GM23338 (cell line): ENCODE results near the gene FTO. TPM values are rescaled to one million over a fixed set of nuclear protein-coding genes. Genes with fewer than 3 reads are reported as not detected.

ENCODE experiments used
- ATAC-seq: fragments of 200-7000 bp; cut with Tn5 transposase; 3 replicates; pipeline ENCODE4 v1.9.1; 2020
- DNase-seq: peaks from one replicate; pipeline ENCODE4 v3.0.0-alpha.2; 2015; ENCODE audit warnings: low spot score
- H2AFZ ChIP-seq: fragments of 200-600 bp; sonication (generic); 2 replicates; pipeline ENCODE4 v1.8.0; 2016; ENCODE audit warnings: antibody characterized with exemption, mild to moderate bottlenecking, moderate library complexity
- H3F3A ChIP-seq: fragments of 200-600 bp; sonication (generic); replicated peaks from 2 replicates; pipeline ENCODE4 v1.8.0; 2017; ENCODE audit warnings: antibody characterized with exemption, mixed run types, low read depth
- H3K27ac ChIP-seq: fragments of 200-600 bp; sonication (generic); 2 replicates; pipeline ENCODE4 v1.6.1; 2016; ENCODE audit warnings: low read depth
- H3K27me3 ChIP-seq: fragments of 200-600 bp; sonication (generic); 2 replicates; pipeline ENCODE4 v1.8.0; 2016; ENCODE audit warnings: mild to moderate bottlenecking, mixed run types, moderate library complexity; ENCODE audit not compliant: insufficient read depth
- H3K36me3 ChIP-seq: fragments of 200-600 bp; sonication (generic); 2 replicates; pipeline ENCODE4 v1.8.0; 2016; ENCODE audit warnings: mild to moderate bottlenecking; ENCODE audit not compliant: insufficient read depth
- H3K4me1 ChIP-seq: fragments of 200-600 bp; sonication (generic); 2 replicates; pipeline ENCODE4 v1.8.0; 2016; ENCODE audit warnings: mild to moderate bottlenecking, moderate library complexity; ENCODE audit not compliant: insufficient read depth
- H3K4me2 ChIP-seq: fragments of 200-600 bp; sonication (generic); 2 replicates; pipeline ENCODE4 v1.7.1; 2017; ENCODE audit warnings: mixed run types
- H3K4me3 ChIP-seq: fragments of 200-600 bp; sonication (generic); 2 replicates; pipeline ENCODE4 v1.6.1; 2016; ENCODE audit warnings: mixed run types
- H3K79me2 ChIP-seq: fragments of 200-600 bp; sonication (generic); replicated peaks from 2 replicates; pipeline ENCODE4 v1.8.0; 2017; ENCODE audit warnings: mild to moderate bottlenecking; ENCODE audit not compliant: insufficient read depth
- H3K9me2 ChIP-seq: fragments of 200-600 bp; sonication (generic); 2 replicates; pipeline ENCODE4 v1.8.0; 2017; ENCODE audit not compliant: insufficient read depth
- H4K20me1 ChIP-seq: fragments of 200-600 bp; sonication (generic); replicated peaks from 2 replicates; pipeline ENCODE4 v1.8.0; 2017; ENCODE audit warnings: mild to moderate bottlenecking; ENCODE audit not compliant: insufficient read depth
- H3K27ac Mint-ChIP-seq: 2 replicates; pipeline ENCODE4 v1.8.0; 2020; ENCODE audit warnings: inconsistent platforms, mild to moderate bottlenecking, moderate library complexity, mixed read lengths
- H3K27me3 Mint-ChIP-seq: 3 replicates; pipeline ENCODE4 v1.8.0; 2022; ENCODE audit warnings: low read depth, mild to moderate bottlenecking, moderate library complexity, mixed read lengths, inconsistent platforms; ENCODE audit not compliant: insufficient read depth, poor library complexity
- H3K36me3 Mint-ChIP-seq: 3 replicates; pipeline ENCODE4 v1.8.0; 2021; ENCODE audit warnings: low read depth, mild to moderate bottlenecking, inconsistent platforms, moderate library complexity, mixed read lengths
- H3K4me1 Mint-ChIP-seq: 3 replicates; pipeline ENCODE4 v1.8.0; 2020; ENCODE audit warnings: mild to moderate bottlenecking, inconsistent platforms, mixed read lengths
- H3K4me3 Mint-ChIP-seq: 3 replicates; pipeline ENCODE4 v1.8.0; 2021; ENCODE audit warnings: moderate library complexity, mild to moderate bottlenecking, inconsistent platforms, mixed read lengths
- H3K9me3 Mint-ChIP-seq: 3 replicates; pipeline ENCODE4 v1.8.0; 2020; ENCODE audit warnings: moderate library complexity, mild to moderate bottlenecking, inconsistent platforms, mixed read lengths
- JUNB ChIP-seq: IDR thresholded peaks from one replicate; pipeline ENCODE4 v1.6.1; 2016; ENCODE audit warnings: antibody characterized with exemption; ENCODE audit not compliant: unreplicated experiment
- POLR2AphosphoS5 ChIP-seq: IDR thresholded peaks from 2 replicates; pipeline ENCODE4 v1.6.1; 2016; ENCODE audit warnings: antibody characterized with exemption, low read depth
- STAT1 ChIP-seq: IDR thresholded peaks from one replicate; pipeline ENCODE4 v1.6.1; 2016; ENCODE audit warnings: antibody characterized with exemption; ENCODE audit not compliant: unreplicated experiment
- ZNF114 ChIP-seq: fragments of 250-450 bp; sonication (Bioruptor Pico); IDR thresholded peaks from 2 replicates; pipeline ENCODE4 v1.5.0; 2020; ENCODE audit warnings: mild to moderate bottlenecking, moderate library complexity
- ZNF462 ChIP-seq: fragments of 250-450 bp; sonication (Bioruptor Pico); IDR thresholded peaks from 2 replicates; pipeline ENCODE4 v1.5.0; 2020; ENCODE audit warnings: mild to moderate bottlenecking, moderate library complexity
- polyA plus RNA-seq: library from polyadenylated mRNA; unstranded; fragments of >200 nt; fragmentation: Nextera tagmentation; extraction: Ambion mirVana; gene quantifications from 2 replicates; pipeline ENCODE4 v1.2.1, GENCODE V29; 2016
- total RNA-seq: library from RNA; depleted of rRNA; stranded (reverse); fragments of >200 nt; shearing (Covaris generic); gene quantifications from 2 replicates; pipeline ENCODE4 v1.2.3, GENCODE V29; 2014
- TF ChIP-seq, protein P1 (sequence below): IDR thresholded peaks from one replicate; pipeline ENCODE4 v1.6.1; 2018; ENCODE audit warnings: antibody characterized with exemption; ENCODE audit not compliant: unreplicated experiment

FTO gene
- total and polyA plus RNA-seq, 2 experiments from 2014 or later: 17.7 to 69.6 TPM

GRCh38 chr16:53704445-53704813 is 473 bp downstream of the FTO start (continued):
- TF ChIP-seq ZNF462 (CRISPR knock-in tag): no peak

DNA sequence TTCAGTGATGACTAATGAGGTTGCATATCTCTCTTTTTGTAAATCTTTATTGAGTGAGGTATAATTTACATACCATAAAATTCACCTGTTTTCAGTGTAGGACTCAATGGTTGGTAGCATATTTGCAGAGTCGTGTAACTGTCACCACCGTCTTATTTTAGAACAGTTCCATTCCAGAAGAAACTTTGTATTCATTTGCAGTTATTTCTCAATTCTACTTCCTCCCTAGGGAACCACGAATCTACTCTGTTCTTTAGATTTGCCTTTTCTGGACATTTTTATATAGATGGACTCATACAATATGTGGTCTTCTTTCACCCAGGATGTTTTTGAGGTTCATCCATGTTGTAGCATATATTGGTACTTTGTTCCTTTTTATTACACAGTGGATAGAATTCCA is 3.7 kb downstream of the FTO start:
- Histone ChIP-seq H3K27ac (no peak overlapping the region), H3K4me3 (no peak overlapping the region), H3K4me1 (peaks cover 4% of the 10 kb centered on the region), H3F3A (no peaks in the 10 kb centered on the region), H3K79me2 (peaks cover 70% of the 10 kb centered on the region), H3K27me3 (no peaks in the 10 kb centered on the region), H4K20me1 (no peaks in the 10 kb centered on the region; the same call in 1 of the 2 replicates), H3K36me3 (no peaks in the 10 kb centered on the region), H3K9me2 (no peaks in the 10 kb centered on the region), H3K4me2 (no peak overlapping the region), H2AFZ (no peak overlapping the region)
- peaks cover 4% of the 10 kb centered on the region for H3K27me3 Mint-ChIP-seq
- ATAC-seq (no peak), DNase-seq (no peak)
- H3K36me3 Mint-ChIP-seq: no peaks in the 10 kb centered on the region
- no peak overlapping the region for H3K27ac Mint-ChIP-seq
- H3K4me3 Mint-ChIP-seq: no peak overlapping the region
- no peaks in the 10 kb centered on the region; the same call in 2 of the 3 replicates for H3K9me3 Mint-ChIP-seq
- peaks cover 5% of the 10 kb centered on the region for H3K4me1 Mint-ChIP-seq
- TF ChIP-seq, protein P1, sequence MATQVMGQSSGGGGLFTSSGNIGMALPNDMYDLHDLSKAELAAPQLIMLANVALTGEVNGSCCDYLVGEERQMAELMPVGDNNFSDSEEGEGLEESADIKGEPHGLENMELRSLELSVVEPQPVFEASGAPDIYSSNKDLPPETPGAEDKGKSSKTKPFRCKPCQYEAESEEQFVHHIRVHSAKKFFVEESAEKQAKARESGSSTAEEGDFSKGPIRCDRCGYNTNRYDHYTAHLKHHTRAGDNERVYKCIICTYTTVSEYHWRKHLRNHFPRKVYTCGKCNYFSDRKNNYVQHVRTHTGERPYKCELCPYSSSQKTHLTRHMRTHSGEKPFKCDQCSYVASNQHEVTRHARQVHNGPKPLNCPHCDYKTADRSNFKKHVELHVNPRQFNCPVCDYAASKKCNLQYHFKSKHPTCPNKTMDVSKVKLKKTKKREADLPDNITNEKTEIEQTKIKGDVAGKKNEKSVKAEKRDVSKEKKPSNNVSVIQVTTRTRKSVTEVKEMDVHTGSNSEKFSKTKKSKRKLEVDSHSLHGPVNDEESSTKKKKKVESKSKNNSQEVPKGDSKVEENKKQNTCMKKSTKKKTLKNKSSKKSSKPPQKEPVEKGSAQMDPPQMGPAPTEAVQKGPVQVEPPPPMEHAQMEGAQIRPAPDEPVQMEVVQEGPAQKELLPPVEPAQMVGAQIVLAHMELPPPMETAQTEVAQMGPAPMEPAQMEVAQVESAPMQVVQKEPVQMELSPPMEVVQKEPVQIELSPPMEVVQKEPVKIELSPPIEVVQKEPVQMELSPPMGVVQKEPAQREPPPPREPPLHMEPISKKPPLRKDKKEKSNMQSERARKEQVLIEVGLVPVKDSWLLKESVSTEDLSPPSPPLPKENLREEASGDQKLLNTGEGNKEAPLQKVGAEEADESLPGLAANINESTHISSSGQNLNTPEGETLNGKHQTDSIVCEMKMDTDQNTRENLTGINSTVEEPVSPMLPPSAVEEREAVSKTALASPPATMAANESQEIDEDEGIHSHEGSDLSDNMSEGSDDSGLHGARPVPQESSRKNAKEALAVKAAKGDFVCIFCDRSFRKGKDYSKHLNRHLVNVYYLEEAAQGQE: no peak
- no peak for TF ChIP-seq ZNF114 (CRISPR knock-in tag)
- no peak for TF ChIP-seq STAT1
- TF ChIP-seq POLR2AphosphoS5: no peak
- TF ChIP-seq ZNF462 (CRISPR knock-in tag): no peak
- no peak for TF ChIP-seq JUNB
